Chondrocyte (in vitro differentiated cells): ENCODE data around the gene UBE2F. TPM values are rescaled to one million over a fixed set of nuclear protein-coding genes. Genes with fewer than 3 reads are reported as not detected.

Experiments used
- DNase-seq: peaks from one replicate; pipeline ENCODE4 v3.0.0; 2021; ENCODE audit warnings: mixed read lengths, low spot score
- H3K27ac Mint-ChIP-seq: one replicate; pipeline ENCODE4 v1.8.0; 2021; ENCODE audit warnings: mild to moderate bottlenecking, moderate library complexity, mixed read lengths; ENCODE audit not compliant: unreplicated experiment
- H3K27me3 Mint-ChIP-seq: 2 replicates; pipeline ENCODE4 v1.8.0; 2021; ENCODE audit warnings: low read depth, mixed read lengths
- H3K36me3 Mint-ChIP-seq: 2 replicates; pipeline ENCODE4 v1.8.0; 2021; ENCODE audit warnings: low read depth, mixed read lengths
- H3K4me1 Mint-ChIP-seq: 2 replicates; pipeline ENCODE4 v1.8.0; 2021; ENCODE audit warnings: low read depth, mild to moderate bottlenecking, mixed read lengths
- H3K4me3 Mint-ChIP-seq: one replicate; pipeline ENCODE4 v1.8.0; 2021; ENCODE audit warnings: mild to moderate bottlenecking, moderate library complexity, mixed read lengths; ENCODE audit not compliant: unreplicated experiment
- H3K9me3 Mint-ChIP-seq: 2 replicates; pipeline ENCODE4 v1.8.0; 2021; ENCODE audit warnings: low read depth, mixed read lengths
- CTCF ChIP-seq: fragments of 200-600 bp; sonication (generic); IDR thresholded peaks from 2 replicates; pipeline ENCODE4 v1.5.0; 2021; ENCODE audit warnings: antibody characterized with exemption, mild to moderate bottlenecking, moderate library complexity
- total RNA-seq: library from RNA; stranded (reverse); gene quantifications from 3 replicates; pipeline ENCODE4 v1.2.1, GENCODE V29; 2021

The UBE2F gene
- total RNA-seq, 1 donor from 2014 or later: 59.1 TPM

- H3K4me3 Mint-ChIP-seq: no peak overlapping the region
- TF ChIP-seq CTCF: no peak
Observed at GRCh38 chr2:238022594-238023157, 55.9 kb downstream of the UBE2F start.

GRCh38 chr2:238023608-238024007, 56.8 kb downstream of the UBE2F start:
- Mint-ChIP-seq H3K36me3 (peaks cover 22% of the 10 kb centered on the region), H3K27ac (no peak overlapping the region), H3K4me1 (peaks cover 11% of the 10 kb centered on the region), H3K9me3 (no peaks in the 10 kb centered on the region), H3K4me3 (no peak overlapping the region), H3K27me3 (no peaks in the 10 kb centered on the region)
- no peak for TF ChIP-seq CTCF
- no peak for DNase-seq

More at GRCh38 chr2:238022594-238023157, 55.9 kb downstream of the UBE2F start:
- Mint-ChIP-seq H3K27ac (no peak overlapping the region), H3K27me3 (no peaks in the 10 kb centered on the region), H3K4me1 (peaks cover 11% of the 10 kb centered on the region), H3K36me3 (peaks cover 23% of the 10 kb centered on the region), H3K9me3 (no peaks in the 10 kb centered on the region)
- no peak for DNase-seq

GRCh38 chr2:238024986-238025385, 58.2 kb downstream of the UBE2F start:
- H3K4me3 Mint-ChIP-seq: no peak overlapping the region
- no peak for TF ChIP-seq CTCF
- no peak for DNase-seq

GRCh38 chr2:238025741-238026360, 59.0 kb downstream of the UBE2F start:
- Mint-ChIP-seq H3K36me3 (peaks cover 23% of the 10 kb centered on the region), H3K9me3 (no peaks in the 10 kb centered on the region), H3K4me3 (no peak overlapping the region), H3K4me1 (no peaks in the 10 kb centered on the region), H3K27me3 (no peaks in the 10 kb centered on the region), H3K27ac (no peak overlapping the region)
- DNase-seq: no peak
- TF ChIP-seq CTCF: no peak

More at GRCh38 chr2:238024986-238025385, 58.2 kb downstream of the UBE2F start:
- Mint-ChIP-seq H3K27ac (no peak overlapping the region), H3K27me3 (no peaks in the 10 kb centered on the region), H3K4me1 (peaks cover 3% of the 10 kb centered on the region), H3K9me3 (no peaks in the 10 kb centered on the region), H3K36me3 (peaks cover 20% of the 10 kb centered on the region)

GRCh38 chr2:238027058-238027457, 60.2 kb downstream of the UBE2F start:
- no peak for DNase-seq
- H3K4me3 Mint-ChIP-seq: no peak overlapping the region
- H3K27ac Mint-ChIP-seq: no peak overlapping the region
- H3K27me3 Mint-ChIP-seq: no peaks in the 10 kb centered on the region
- H3K36me3 Mint-ChIP-seq: peaks cover 22% of the 10 kb centered on the region
- H3K9me3 Mint-ChIP-seq: no peaks in the 10 kb centered on the region
- H3K4me1 Mint-ChIP-seq: no peaks in the 10 kb centered on the region
- no peak for TF ChIP-seq CTCF
